PC-9 (cell line): ENCODE results near the gene PRDM16.

Experiments
- CTCF ChIP-seq: fragments of 200-600 bp; sonication (generic); conservative IDR thresholded peaks from 2 replicates; pipeline ENCODE4 v1.6.1; 2017; ENCODE audit warnings: mixed run types, antibody characterized with exemption, mild to moderate bottlenecking, moderate library complexity
- EZH2 ChIP-seq: fragments of 200-600 bp; sonication (generic); IDR thresholded peaks from 2 replicates; pipeline ENCODE4 v1.8.0; 2017; ENCODE audit warnings: antibody characterized with exemption, low read depth

GRCh38 chr1:3175486-3175885, 106.5 kb downstream of the PRDM16 start:
- TF ChIP-seq CTCF (no peak), EZH2 (no peak)
